ENCODE results near the gene IQSEC1. TPM values are rescaled to one million over a fixed set of nuclear protein-coding genes. Genes with fewer than 3 reads are reported as not detected.

IQSEC1 gene
- total RNA-seq, 1 experiment from 2014 or later, result 28.1 TPM

DNA sequence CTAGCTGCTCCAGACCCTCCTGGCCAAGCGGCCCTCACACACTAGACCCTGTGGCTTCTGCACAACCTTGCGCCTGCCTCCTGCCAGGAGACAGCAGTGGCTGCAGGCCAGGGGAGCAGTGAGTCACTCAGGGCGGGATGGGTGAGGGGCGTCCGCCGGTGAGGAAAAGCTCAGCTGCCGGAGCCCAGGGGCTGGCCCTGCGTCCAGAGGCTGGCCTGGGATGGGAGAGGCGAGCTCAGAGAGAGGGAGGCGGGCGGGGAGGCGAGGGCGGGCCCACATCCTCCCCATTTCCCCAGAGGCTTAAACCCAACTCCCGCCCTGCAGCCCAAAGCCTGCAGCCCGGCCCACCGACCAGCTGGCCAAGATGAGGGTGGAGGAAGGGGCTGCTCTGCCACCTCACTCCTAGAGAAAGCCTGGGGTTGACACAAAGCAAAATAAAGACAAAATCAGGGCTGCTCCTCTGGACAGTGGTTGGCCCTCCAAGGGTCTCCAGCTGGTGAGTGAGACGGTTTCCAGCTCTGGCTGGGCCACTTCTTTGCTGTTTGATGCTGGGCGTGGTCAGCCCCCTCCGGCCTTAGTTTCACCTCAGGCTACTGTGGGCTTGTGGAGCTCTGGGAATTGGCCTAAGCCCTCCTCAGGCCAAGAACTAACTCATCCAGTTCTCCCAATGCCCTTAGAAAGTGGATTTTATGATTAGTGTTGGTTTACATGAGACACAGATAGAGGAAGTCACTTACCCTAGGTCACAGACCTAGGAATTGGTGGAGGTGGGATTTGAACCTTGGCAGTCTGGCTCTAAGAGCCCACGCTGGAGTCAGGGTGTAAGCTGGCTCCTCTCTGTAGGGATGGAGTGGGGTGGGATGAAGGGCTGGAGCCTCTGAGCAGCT is 50.6 kb downstream of the IQSEC1 start:
- no peak overlapping the region for H3K9ac ChIP-seq (ENCODE audit: low read length)
- ChIA-PET CTCF (no interaction called here), POLR2A (no interaction called here), RAD21 (ENCODE audit: low non-redundant PET in 1 of 2, low total read pairs in 2 of 2, uncharacterized antibody in 2 of 2, unreplicated experiment in 2 of 2) (no interaction called here)
- no peaks in the 10 kb centered on the region for H3K36me3 ChIP-seq (ENCODE audit: control insufficient read depth in 1 of 2, insufficient read depth in 2 of 2, low read length in 2 of 2)
- TF ChIP-seq JUND (IDR thresholded peaks at IDR 0.05) (no peak), POLR2AphosphoS5 (IDR thresholded peaks at IDR 0.05; ENCODE audit: low read depth, low read length) (no peak)
- H3K4me2 ChIP-seq (ENCODE audit: low read length), result 0 out of 2 replicates have a peak overlapping the region, but pooled peaks have one; percentile 12
- no TSS peak for BruUV-seq (replicated peaks)
- DNase-seq (ENCODE audit: low read depth, low spot score) (no peak), ATAC-seq (no peak)
- no peaks in the 10 kb centered on the region for H4K20me1 ChIP-seq (ENCODE audit: insufficient read depth)
- H3K27me3 ChIP-seq (ENCODE audit: insufficient read depth, low read length), result no peaks in the 10 kb centered on the region
- no peak overlapping the region for H2AFZ ChIP-seq (ENCODE audit: low read depth, low read length, poor library complexity, severe bottlenecking)
- no peak overlapping the region for H3K4me3 ChIP-seq (replicated peaks in 1 of 2; ENCODE audit: low read depth in 1 of 2, low read length in 2 of 2)
- no peaks in the 10 kb centered on the region for H3K9me3 ChIP-seq (ENCODE audit: control insufficient read depth in 1 of 2, insufficient read depth in 1 of 2, low read depth in 1 of 2, low read length in 2 of 2)
- no peaks in the 10 kb centered on the region for H3K79me2 ChIP-seq (ENCODE audit: insufficient read depth, low read length)
- intact Hi-C loops (cut with micrococcal nuclease), result no loop called here
- no peak overlapping the region for H3K27ac ChIP-seq (ENCODE audit: low read depth, low read length)
- peaks cover 4 to 31% of the 10 kb centered on the region in 2 experiments; a peak in 3 of 4 replicates for H3K4me1 ChIP-seq (ENCODE audit: control insufficient read depth in 1 of 2, insufficient read depth in 2 of 2, low read length in 2 of 2)
- H3K9me2 ChIP-seq (ENCODE audit: insufficient read depth), result no peaks in the 10 kb centered on the region

DNA sequence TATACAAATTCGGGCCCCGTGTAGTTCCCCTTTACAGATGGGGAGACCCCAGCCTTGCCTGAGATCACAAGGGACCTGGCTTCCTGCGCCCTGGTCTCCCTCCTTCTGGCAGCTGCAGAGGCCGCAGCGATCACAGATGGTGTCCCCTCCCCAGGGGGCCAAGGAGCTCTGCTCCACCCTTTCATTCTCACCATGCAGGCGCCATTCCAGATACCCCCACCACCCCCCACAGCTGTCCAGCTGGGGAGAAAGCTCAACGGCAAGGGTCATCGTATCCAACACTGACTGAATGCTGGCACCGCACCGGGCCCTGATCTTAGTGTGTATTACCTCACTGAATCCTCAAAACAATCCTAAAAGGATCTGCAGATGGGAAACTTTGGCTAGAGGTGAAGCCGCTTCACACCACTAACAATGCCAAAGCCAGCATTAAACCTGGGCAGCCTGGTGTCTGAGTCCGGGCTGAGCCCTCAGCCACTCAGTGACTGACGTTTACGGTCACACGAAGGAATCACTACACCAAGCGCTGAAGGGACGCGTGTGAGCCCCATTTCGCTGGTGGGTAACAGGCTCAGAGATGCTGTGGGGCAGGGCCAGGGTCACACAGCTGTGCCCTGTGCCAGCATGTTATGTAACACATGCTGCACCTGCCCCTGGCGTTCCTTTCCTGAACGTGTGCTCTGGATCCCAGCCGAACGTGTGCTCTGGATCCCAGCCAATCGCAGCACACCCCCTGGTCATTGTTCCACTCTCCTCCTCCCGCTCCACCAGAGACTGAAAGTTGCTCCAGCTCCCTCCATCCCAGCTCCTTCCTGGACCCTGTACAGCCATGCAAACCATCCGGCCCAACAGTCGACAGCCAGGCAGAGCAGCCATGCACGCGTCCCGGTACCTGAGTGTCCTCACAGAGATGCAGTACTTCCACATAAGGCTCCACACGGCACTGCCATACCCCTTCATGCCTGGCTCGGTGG is 51.8 kb downstream of the IQSEC1 start:
- no peak overlapping the region for H3K4me3 ChIP-seq (replicated peaks in 1 of 2; ENCODE audit: low read depth in 1 of 2, low read length in 2 of 2)
- ATAC-seq, result no peak
- no peak overlapping the region for H3K9ac ChIP-seq (ENCODE audit: low read length)
- H3K27ac ChIP-seq (ENCODE audit: low read depth, low read length), result no peak overlapping the region
- no peaks in the 10 kb centered on the region for H3K9me3 ChIP-seq (ENCODE audit: control insufficient read depth in 1 of 2, insufficient read depth in 1 of 2, low read depth in 1 of 2, low read length in 2 of 2)
- H3K4me2 ChIP-seq (ENCODE audit: low read length), result no peak overlapping the region
- ChIA-PET POLR2A (no interaction called here), CTCF (no interaction called here), RAD21 (ENCODE audit: low non-redundant PET in 1 of 2, low total read pairs in 2 of 2, uncharacterized antibody in 2 of 2, unreplicated experiment in 2 of 2) (no interaction called here)
- intact Hi-C loops (cut with micrococcal nuclease), result no loop called here
- BruUV-seq (replicated peaks), result no TSS peak
- no peaks in the 10 kb centered on the region for H3K36me3 ChIP-seq (ENCODE audit: control insufficient read depth in 1 of 2, insufficient read depth in 2 of 2, low read length in 2 of 2)
- no peaks in the 10 kb centered on the region for H3K9me2 ChIP-seq (ENCODE audit: insufficient read depth)
- no peaks in the 10 kb centered on the region for H4K20me1 ChIP-seq (ENCODE audit: insufficient read depth)
- no peak for DNase-seq (ENCODE audit: low read depth, low spot score)
- no peak overlapping the region for H2AFZ ChIP-seq (ENCODE audit: low read depth, low read length, poor library complexity, severe bottlenecking)
- no peaks in the 10 kb centered on the region for H3K27me3 ChIP-seq (ENCODE audit: insufficient read depth, low read length)
- H3K4me1 ChIP-seq (ENCODE audit: control insufficient read depth in 1 of 2, insufficient read depth in 2 of 2, low read length in 2 of 2), result peaks cover 4 to 31% of the 10 kb centered on the region in 2 experiments; a peak in 3 of 4 replicates
- no peaks in the 10 kb centered on the region for H3K79me2 ChIP-seq (ENCODE audit: insufficient read depth, low read length)
- TF ChIP-seq SIN3A (IDR thresholded peaks at IDR 0.05; ENCODE audit: low read depth), result no peak
- TF ChIP-seq, protein P1, sequence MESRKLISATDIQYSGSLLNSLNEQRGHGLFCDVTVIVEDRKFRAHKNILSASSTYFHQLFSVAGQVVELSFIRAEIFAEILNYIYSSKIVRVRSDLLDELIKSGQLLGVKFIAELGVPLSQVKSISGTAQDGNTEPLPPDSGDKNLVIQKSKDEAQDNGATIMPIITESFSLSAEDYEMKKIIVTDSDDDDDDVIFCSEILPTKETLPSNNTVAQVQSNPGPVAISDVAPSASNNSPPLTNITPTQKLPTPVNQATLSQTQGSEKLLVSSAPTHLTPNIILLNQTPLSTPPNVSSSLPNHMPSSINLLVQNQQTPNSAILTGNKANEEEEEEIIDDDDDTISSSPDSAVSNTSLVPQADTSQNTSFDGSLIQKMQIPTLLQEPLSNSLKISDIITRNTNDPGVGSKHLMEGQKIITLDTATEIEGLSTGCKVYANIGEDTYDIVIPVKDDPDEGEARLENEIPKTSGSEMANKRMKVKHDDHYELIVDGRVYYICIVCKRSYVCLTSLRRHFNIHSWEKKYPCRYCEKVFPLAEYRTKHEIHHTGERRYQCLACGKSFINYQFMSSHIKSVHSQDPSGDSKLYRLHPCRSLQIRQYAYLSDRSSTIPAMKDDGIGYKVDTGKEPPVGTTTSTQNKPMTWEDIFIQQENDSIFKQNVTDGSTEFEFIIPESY (IDR thresholded peaks at IDR 0.05; ENCODE audit: extremely low read depth, insufficient replicate concordance, low read length), result no peak
- no peak for TF ChIP-seq EGR1 (IDR thresholded peaks at IDR 0.05; ENCODE audit: low read depth)
- no peak for TF ChIP-seq CEBPB (IDR thresholded peaks at IDR 0.05; ENCODE audit: low read depth)
- TF ChIP-seq EZH2 (IDR thresholded peaks at IDR 0.05), result no peak
- no peak for TF ChIP-seq FOSL1 (IDR thresholded peaks at IDR 0.05; ENCODE audit: low read depth)
- TF ChIP-seq, protein P2, sequence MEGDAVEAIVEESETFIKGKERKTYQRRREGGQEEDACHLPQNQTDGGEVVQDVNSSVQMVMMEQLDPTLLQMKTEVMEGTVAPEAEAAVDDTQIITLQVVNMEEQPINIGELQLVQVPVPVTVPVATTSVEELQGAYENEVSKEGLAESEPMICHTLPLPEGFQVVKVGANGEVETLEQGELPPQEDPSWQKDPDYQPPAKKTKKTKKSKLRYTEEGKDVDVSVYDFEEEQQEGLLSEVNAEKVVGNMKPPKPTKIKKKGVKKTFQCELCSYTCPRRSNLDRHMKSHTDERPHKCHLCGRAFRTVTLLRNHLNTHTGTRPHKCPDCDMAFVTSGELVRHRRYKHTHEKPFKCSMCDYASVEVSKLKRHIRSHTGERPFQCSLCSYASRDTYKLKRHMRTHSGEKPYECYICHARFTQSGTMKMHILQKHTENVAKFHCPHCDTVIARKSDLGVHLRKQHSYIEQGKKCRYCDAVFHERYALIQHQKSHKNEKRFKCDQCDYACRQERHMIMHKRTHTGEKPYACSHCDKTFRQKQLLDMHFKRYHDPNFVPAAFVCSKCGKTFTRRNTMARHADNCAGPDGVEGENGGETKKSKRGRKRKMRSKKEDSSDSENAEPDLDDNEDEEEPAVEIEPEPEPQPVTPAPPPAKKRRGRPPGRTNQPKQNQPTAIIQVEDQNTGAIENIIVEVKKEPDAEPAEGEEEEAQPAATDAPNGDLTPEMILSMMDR (IDR thresholded peaks at IDR 0.05 in 2 of 3, conservative IDR thresholded peaks at IDR 0.05 in 1 of 3; ENCODE audit: borderline replicate concordance in 1 of 3, insufficient read depth in 1 of 3, low read depth in 2 of 3, low read length in 2 of 3), result no peak
- no peak for TF ChIP-seq EZH2phosphoT487 (IDR thresholded peaks at IDR 0.05; ENCODE audit: borderline replicate concordance)
- TF ChIP-seq TCF7L2 (IDR thresholded peaks at IDR 0.05; ENCODE audit: borderline replicate concordance, extremely low read depth, insufficient read depth, insufficient read length), result no peak
- TF ChIP-seq ZNF274 (IDR thresholded peaks at IDR 0.05; ENCODE audit: low read depth, low read length), result no peak
- TF ChIP-seq, protein P3, sequence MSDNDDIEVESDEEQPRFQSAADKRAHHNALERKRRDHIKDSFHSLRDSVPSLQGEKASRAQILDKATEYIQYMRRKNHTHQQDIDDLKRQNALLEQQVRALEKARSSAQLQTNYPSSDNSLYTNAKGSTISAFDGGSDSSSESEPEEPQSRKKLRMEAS (IDR thresholded peaks at IDR 0.05), result no peak
